PC-3 (cell line): ENCODE data around the gene CDK5RAP2. TPM values are rescaled to one million over a fixed set of nuclear protein-coding genes. Genes with fewer than 3 reads are reported as not detected.
A peak's percentile ranks its signal among the peaks of the same experiment; 100 is the strongest.

Source experiments
- ATAC-seq: fragments of 200-7000 bp; cut with Tn5 transposase; 2 replicates; pipeline ENCODE4 v1.9.1; 2020; ENCODE audit warnings: mild to moderate bottlenecking, moderate library complexity
- BruUV-seq: library from RNA; stranded (reverse); fragments of 400-500 nt; replicated peaks from 2 replicates; lab custom pipeline; 2021; lab: Mats Ljungman, UMichigan
- CTCF ChIA-PET: fragments of 300-600 bp; sonication (Branson Sonifier 250); formaldehyde crosslinking; loops from one replicate; lab custom pipeline; 2022; ENCODE audit warnings: antibody characterized with exemption; lab: Charles Lee
- POLR2A ChIA-PET: fragments of 300-600 bp; sonication (Branson Sonifier 250); formaldehyde crosslinking; loops from one replicate; lab custom pipeline; 2022; ENCODE audit warnings: antibody characterized with exemption; ENCODE audit not compliant: unreplicated experiment; lab: Charles Lee
- DNase-seq: peaks from one replicate; pipeline ENCODE4 v3.0.0-alpha.2; 2015
- H2AFZ ChIP-seq: fragments of 300-600 bp; sonication (generic); 2 replicates; pipeline ENCODE4 v1.6.0; 2016; ENCODE audit warnings: antibody characterized with exemption, low read length
- H3F3A ChIP-seq: fragments of 300-600 bp; sonication (generic); one replicate; pipeline ENCODE4 v1.6.0; 2017; ENCODE audit warnings: antibody characterized with exemption, low read length, control low read depth, mild to moderate bottlenecking; ENCODE audit not compliant: unreplicated experiment
- H3K27ac ChIP-seq: fragments of 300-600 bp; sonication (generic); 2 replicates; pipeline ENCODE4 v1.5.1; 2016; ENCODE audit warnings: mild to moderate bottlenecking, low read length
- H3K27me3 ChIP-seq: fragments of 300-600 bp; sonication (generic); 2 replicates; pipeline ENCODE4 v1.6.1; 2016; ENCODE audit warnings: low read length, mixed read lengths
- H3K36me3 ChIP-seq: fragments of 300-600 bp; sonication (generic); 2 replicates; pipeline ENCODE4 v1.6.1; 2016; ENCODE audit warnings: low read depth, mixed run types, low read length, mixed read lengths
- H3K4me1 ChIP-seq: fragments of 300-600 bp; sonication (generic); 2 replicates; pipeline ENCODE4 v1.5.1; 2016; ENCODE audit warnings: low read length; ENCODE audit not compliant: insufficient read depth
- H3K4me2 ChIP-seq: fragments of 300-600 bp; sonication (generic); 2 replicates; pipeline ENCODE4 v1.6.0; 2016; ENCODE audit warnings: low read length
- H3K4me3 ChIP-seq: fragments of 300-600 bp; sonication (generic); 2 replicates; pipeline ENCODE4 v1.5.1; 2016; ENCODE audit warnings: mild to moderate bottlenecking, low read length, mixed read lengths
- H3K79me2 ChIP-seq: fragments of 300-600 bp; sonication (generic); 2 replicates; pipeline ENCODE4 v1.6.1; 2017; ENCODE audit warnings: low read length, mixed read lengths
- H3K9ac ChIP-seq: fragments of 300-600 bp; sonication (generic); 2 replicates; pipeline ENCODE4 v1.6.0; 2016; ENCODE audit warnings: mild to moderate bottlenecking, low read length
- H3K9me2 ChIP-seq: fragments of 300-600 bp; sonication (generic); replicated peaks from 2 replicates; pipeline ENCODE4 v1.6.1; 2016; ENCODE audit warnings: mixed run types, low read length, mixed read lengths
- H3K9me3 ChIP-seq: fragments of 300-600 bp; sonication (generic); 2 replicates; pipeline ENCODE4 v1.6.1; 2016; ENCODE audit warnings: low read length, mixed read lengths
- H4K20me1 ChIP-seq: fragments of 300-600 bp; sonication (generic); 2 replicates; pipeline ENCODE4 v1.6.1; 2016; ENCODE audit warnings: low read length, mixed read lengths
- EZH2 ChIP-seq: fragments of 300-600 bp; sonication (generic); IDR thresholded peaks from one replicate; pipeline ENCODE4 v1.6.1; 2017; ENCODE audit warnings: antibody characterized with exemption, mild to moderate bottlenecking, low read length; ENCODE audit not compliant: unreplicated experiment
- EZH2phosphoT487 ChIP-seq: fragments of 300-600 bp; sonication (generic); IDR thresholded peaks from 2 replicates; pipeline ENCODE4 v1.6.1; 2018; ENCODE audit warnings: mild to moderate bottlenecking, antibody characterized with exemption, low read length, borderline replicate concordance
- intact Hi-C: fragments of 100-400 bp; cut with micrococcal nuclease; formaldehyde crosslinking; loops from 2 replicates; pipeline ENCODE4 v1.9.0; 2023
- total RNA-seq: library from RNA; depleted of rRNA; stranded (reverse); fragments of >200 nt; gene quantifications from 2 replicates; pipeline ENCODE4 v1.2.3, GENCODE V29; 2014
- TF ChIP-seq, protein P1 (sequence below): fragments of 300-600 bp; sonication (generic); conservative IDR thresholded peaks from 2 replicates; pipeline ENCODE4 v1.5.1; 2017; ENCODE audit warnings: antibody characterized with exemption, low read depth, mild to moderate bottlenecking, low read length

CDK5RAP2 gene
- total RNA-seq, 1 experiment from 2014 or later, result 37.4 TPM

DNA sequence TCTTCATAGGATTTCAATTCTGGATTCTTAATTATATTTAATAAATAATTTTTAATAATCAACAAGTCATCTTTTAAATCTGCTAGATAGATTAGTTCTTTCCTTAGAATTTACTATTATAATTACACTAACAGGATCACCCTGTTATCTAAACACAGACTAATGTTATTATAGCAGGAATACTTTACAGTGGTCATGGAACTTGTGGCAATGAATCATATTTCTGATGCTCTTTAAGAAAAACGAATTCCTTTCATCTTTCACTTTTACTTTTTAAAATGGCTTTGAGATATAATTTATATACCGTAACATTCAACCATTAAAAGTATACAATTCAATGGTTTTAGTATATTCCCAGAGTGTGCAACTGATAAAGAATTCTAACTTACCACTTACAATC lies 29.7 kb upstream of the CDK5RAP2 start:
- CTCF ChIA-PET, result no interaction called here

DNA sequence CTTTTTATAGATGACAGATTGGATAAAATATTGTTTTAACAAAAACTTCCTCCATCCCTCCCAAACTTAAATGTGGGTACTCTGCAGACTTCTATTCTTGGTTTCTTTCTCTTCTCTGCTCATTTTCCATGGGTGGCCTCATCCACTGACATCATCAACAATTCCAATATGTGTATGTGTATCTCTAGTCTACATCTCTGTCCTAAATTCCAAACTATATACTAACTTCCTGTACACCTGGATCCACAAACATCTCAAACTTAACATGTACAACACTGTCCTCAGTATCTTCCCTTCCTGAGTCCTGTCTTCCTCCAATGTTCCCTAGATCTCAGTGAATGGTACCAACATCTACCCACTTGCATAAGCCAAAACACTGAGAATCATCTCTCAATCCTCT lies 28.5 kb upstream of the CDK5RAP2 start:
- peaks cover 3% of the 10 kb centered on the region; the same call in 1 of the 2 replicates for H3K36me3 ChIP-seq
- no peaks in the 10 kb centered on the region for H3K9me3 ChIP-seq
- intact Hi-C loops, result no loop called here
- H3F3A ChIP-seq, result no peaks in the 10 kb centered on the region
- peak; percentile 62 for ATAC-seq
- H3K9ac ChIP-seq, result no peak overlapping the region
- H3K4me3 ChIP-seq, result no peak overlapping the region
- DNase-seq, result peak; percentile 48
- BruUV-seq, result no TSS peak
- H3K27ac ChIP-seq, result no peak overlapping the region
- no peaks in the 10 kb centered on the region for H3K79me2 ChIP-seq
- ChIA-PET CTCF (no interaction called here), POLR2A (no interaction called here)
- no peak overlapping the region for H2AFZ ChIP-seq
- no peaks in the 10 kb centered on the region for H3K9me2 ChIP-seq
- no peaks in the 10 kb centered on the region for H3K27me3 ChIP-seq
- peak overlapping the region; percentile 1; the same call in 1 of the 2 replicates for H3K4me2 ChIP-seq
- no peak for TF ChIP-seq EZH2phosphoT487
- TF ChIP-seq, protein P1, sequence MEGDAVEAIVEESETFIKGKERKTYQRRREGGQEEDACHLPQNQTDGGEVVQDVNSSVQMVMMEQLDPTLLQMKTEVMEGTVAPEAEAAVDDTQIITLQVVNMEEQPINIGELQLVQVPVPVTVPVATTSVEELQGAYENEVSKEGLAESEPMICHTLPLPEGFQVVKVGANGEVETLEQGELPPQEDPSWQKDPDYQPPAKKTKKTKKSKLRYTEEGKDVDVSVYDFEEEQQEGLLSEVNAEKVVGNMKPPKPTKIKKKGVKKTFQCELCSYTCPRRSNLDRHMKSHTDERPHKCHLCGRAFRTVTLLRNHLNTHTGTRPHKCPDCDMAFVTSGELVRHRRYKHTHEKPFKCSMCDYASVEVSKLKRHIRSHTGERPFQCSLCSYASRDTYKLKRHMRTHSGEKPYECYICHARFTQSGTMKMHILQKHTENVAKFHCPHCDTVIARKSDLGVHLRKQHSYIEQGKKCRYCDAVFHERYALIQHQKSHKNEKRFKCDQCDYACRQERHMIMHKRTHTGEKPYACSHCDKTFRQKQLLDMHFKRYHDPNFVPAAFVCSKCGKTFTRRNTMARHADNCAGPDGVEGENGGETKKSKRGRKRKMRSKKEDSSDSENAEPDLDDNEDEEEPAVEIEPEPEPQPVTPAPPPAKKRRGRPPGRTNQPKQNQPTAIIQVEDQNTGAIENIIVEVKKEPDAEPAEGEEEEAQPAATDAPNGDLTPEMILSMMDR, result no peak
- no peak for TF ChIP-seq EZH2
- no peaks in the 10 kb centered on the region for H4K20me1 ChIP-seq
- H3K4me1 ChIP-seq, result peaks cover 11% of the 10 kb centered on the region

More for the DNA sequence above, 29.7 kb upstream of the CDK5RAP2 start:
- TF ChIP-seq, protein P1, result no peak
- TF ChIP-seq EZH2 (no peak), EZH2phosphoT487 (no peak)
- Histone ChIP-seq H3K9ac (no peak overlapping the region), H3K4me3 (no peak overlapping the region), H4K20me1 (no peaks in the 10 kb centered on the region), H3K27ac (no peak overlapping the region), H3K27me3 (no peaks in the 10 kb centered on the region), H3K9me3 (no peaks in the 10 kb centered on the region), H2AFZ (no peak overlapping the region), H3K36me3 (peaks cover 3% of the 10 kb centered on the region; the same call in 1 of the 2 replicates), H3K9me2 (no peaks in the 10 kb centered on the region), H3F3A (no peaks in the 10 kb centered on the region), H3K79me2 (no peaks in the 10 kb centered on the region), H3K4me2 (no peak overlapping the region), H3K4me1 (peaks cover 11% of the 10 kb centered on the region)
- ATAC-seq (no peak), DNase-seq (no peak)
- intact Hi-C loops, result loop anchor here (10.0 kb wide), 2 partner anchors 325 to 465 kb away; partner anchors contain the start of gene CNTRL
- no TSS peak for BruUV-seq
- POLR2A ChIA-PET, result no interaction called here

DNA sequence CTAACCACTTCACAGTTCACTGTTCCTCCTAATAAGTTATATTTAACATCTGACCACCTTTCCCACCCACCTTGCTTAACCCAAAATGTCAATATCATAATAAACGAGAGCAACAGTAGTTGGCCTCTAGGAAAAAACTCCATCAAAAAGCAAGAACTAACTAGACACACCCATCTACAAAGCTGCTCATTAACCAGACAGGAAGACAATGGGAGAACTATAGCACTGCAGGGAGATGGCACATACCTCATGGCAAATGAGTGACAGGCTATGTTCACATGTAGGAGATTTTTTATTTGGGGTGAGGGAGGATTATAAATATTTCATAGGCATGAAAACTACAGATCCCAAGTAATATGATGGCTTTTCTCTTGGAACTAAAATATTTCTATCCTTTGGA lies 23.6 kb upstream of the CDK5RAP2 start:
- Histone ChIP-seq H3K36me3 (no peaks in the 10 kb centered on the region), H3F3A (no peaks in the 10 kb centered on the region), H3K9me2 (no peaks in the 10 kb centered on the region), H3K9me3 (no peaks in the 10 kb centered on the region), H3K79me2 (no peaks in the 10 kb centered on the region), H3K9ac (no peak overlapping the region), H3K4me3 (no peak overlapping the region), H2AFZ (no peak overlapping the region), H3K27ac (no peak overlapping the region), H3K4me1 (peaks cover 4% of the 10 kb centered on the region), H4K20me1 (no peaks in the 10 kb centered on the region), H3K27me3 (no peaks in the 10 kb centered on the region), H3K4me2 (no peak overlapping the region)
- ChIA-PET CTCF (no interaction called here), POLR2A (no interaction called here)
- DNase-seq (no peak), ATAC-seq (no peak)
- no TSS peak for BruUV-seq
- intact Hi-C loops, result no loop called here
- TF ChIP-seq, protein P1, result no peak
- TF ChIP-seq EZH2phosphoT487, result no peak
